ENCODE measurements around the gene SS18. TPM values are rescaled to one million over a fixed set of nuclear protein-coding genes. Genes with fewer than 3 reads are reported as not detected.

Gene SS18
- total RNA-seq, 2 donors from 2014 or later: 47.7 to 54.9 TPM

- Histone ChIP-seq H3K4me3 (no peak overlapping the region), H3K27me3 (no peaks in the 10 kb centered on the region), H3K9me3 (no peaks in the 10 kb centered on the region), H3K36me3 (no peaks in the 10 kb centered on the region), H3K27ac (no peak overlapping the region), H3K4me1 (peaks cover 0 to 11% of the 10 kb centered on the region in 2 donors)
- DNase-seq (ENCODE audit: low spot score): no peak
- TF ChIP-seq, protein P1, sequence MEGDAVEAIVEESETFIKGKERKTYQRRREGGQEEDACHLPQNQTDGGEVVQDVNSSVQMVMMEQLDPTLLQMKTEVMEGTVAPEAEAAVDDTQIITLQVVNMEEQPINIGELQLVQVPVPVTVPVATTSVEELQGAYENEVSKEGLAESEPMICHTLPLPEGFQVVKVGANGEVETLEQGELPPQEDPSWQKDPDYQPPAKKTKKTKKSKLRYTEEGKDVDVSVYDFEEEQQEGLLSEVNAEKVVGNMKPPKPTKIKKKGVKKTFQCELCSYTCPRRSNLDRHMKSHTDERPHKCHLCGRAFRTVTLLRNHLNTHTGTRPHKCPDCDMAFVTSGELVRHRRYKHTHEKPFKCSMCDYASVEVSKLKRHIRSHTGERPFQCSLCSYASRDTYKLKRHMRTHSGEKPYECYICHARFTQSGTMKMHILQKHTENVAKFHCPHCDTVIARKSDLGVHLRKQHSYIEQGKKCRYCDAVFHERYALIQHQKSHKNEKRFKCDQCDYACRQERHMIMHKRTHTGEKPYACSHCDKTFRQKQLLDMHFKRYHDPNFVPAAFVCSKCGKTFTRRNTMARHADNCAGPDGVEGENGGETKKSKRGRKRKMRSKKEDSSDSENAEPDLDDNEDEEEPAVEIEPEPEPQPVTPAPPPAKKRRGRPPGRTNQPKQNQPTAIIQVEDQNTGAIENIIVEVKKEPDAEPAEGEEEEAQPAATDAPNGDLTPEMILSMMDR (IDR thresholded peaks at IDR 0.05): no peak
These were observed 45.6 kb downstream of the SS18 start for GRCh38 chr18:26044807-26045206.

DNA sequence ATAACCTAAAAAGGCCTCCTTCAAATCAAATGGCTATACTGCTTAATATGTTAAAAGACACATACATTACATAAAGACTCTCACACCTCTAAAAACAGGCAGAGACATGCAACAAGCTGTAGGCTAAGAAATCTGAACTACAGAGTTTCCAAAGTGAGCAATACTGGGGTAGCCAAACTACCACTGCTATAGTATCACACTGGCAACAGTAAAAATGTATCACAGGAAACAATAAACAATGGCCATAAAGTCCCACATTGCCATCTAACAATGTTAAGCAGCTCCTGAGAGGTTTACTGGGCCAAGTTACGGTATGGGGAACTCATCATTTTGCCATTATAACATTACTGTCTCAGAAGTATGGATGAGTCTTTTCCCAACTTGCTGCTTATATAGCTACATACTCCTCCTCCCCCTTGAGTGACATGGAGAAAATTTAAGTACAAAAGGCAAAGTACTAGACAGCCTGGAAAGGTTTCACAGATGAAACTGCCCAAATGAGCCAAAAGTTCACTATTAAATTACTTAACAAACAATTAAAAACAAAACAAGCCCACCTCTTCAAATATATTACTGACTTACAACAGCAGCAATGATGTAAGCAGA, 50.3 kb downstream of the SS18 start:
- no peak for DNase-seq (ENCODE audit: low spot score)
- TF ChIP-seq, protein P1 (IDR thresholded peaks at IDR 0.05): no peak
- peaks cover 17% of the 10 kb centered on the region for H3K36me3 ChIP-seq
- H3K27me3 ChIP-seq: no peaks in the 10 kb centered on the region
- no peaks in the 10 kb centered on the region for H3K9me3 ChIP-seq
- no peak overlapping the region for H3K4me3 ChIP-seq
- peaks cover 0 to 11% of the 10 kb centered on the region in 2 donors for H3K4me1 ChIP-seq
- no peak overlapping the region for H3K27ac ChIP-seq

DNA sequence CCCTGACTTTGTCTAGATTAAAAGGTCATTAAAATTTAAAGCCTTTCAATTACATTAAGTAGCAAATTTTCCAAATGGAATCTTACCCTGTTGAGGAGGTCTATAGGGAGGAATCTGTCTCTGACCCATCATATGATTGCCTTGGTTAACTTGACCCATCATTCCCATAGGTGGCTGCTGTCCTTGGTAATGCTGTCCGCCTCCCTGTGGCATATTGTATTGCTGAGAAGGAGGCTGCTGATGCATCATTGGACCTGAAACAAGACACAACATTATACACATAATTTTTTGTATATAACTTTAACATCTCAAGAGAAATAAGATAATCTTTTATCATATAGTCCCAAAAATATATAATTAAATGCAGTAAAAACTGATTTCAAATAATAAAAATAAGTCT, 51.2 kb downstream of the SS18 start:
- TF ChIP-seq, protein P1 (IDR thresholded peaks at IDR 0.05): no peak
- Histone ChIP-seq H3K36me3 (peaks cover 23% of the 10 kb centered on the region), H3K4me1 (peaks cover 0 to 11% of the 10 kb centered on the region in 2 donors), H3K27me3 (no peaks in the 10 kb centered on the region), H3K9me3 (no peaks in the 10 kb centered on the region), H3K27ac (no peak overlapping the region), H3K4me3 (no peak overlapping the region)
- DNase-seq (ENCODE audit: low spot score): no peak

- H3K4me3 ChIP-seq: no peak overlapping the region
- no peak for DNase-seq (ENCODE audit: low spot score)
- H3K9me3 ChIP-seq: no peaks in the 10 kb centered on the region
- H3K27ac ChIP-seq: no peak overlapping the region
- H3K4me1 ChIP-seq: peaks cover 0 to 11% of the 10 kb centered on the region in 2 donors
- H3K36me3 ChIP-seq: peaks cover 49% of the 10 kb centered on the region
- TF ChIP-seq, protein P1 (IDR thresholded peaks at IDR 0.05): no peak
- H3K27me3 ChIP-seq: no peaks in the 10 kb centered on the region
These were observed 53.8 kb downstream of the SS18 start for GRCh38 chr18:26036635-26037034.

- Histone ChIP-seq H3K27ac (no peak overlapping the region), H3K4me3 (no peak overlapping the region), H3K9me3 (no peaks in the 10 kb centered on the region), H3K36me3 (peaks cover 65% of the 10 kb centered on the region), H3K4me1 (peaks cover 0 to under 1% of the 10 kb centered on the region in 2 donors), H3K27me3 (no peaks in the 10 kb centered on the region)
- TF ChIP-seq, protein P1 (IDR thresholded peaks at IDR 0.05): no peak
- DNase-seq (ENCODE audit: low spot score): no peak
These were observed 55.4 kb downstream of the SS18 start for GRCh38 chr18:26034850-26035497.
